ENCODE measurements around the gene EWSR1. TPM values are rescaled to one million over a fixed set of nuclear protein-coding genes. Genes with fewer than 3 reads are reported as not detected.

EWSR1 gene
- total RNA-seq, 1 donor from 2014 or later: 93.3 TPM

DNA sequence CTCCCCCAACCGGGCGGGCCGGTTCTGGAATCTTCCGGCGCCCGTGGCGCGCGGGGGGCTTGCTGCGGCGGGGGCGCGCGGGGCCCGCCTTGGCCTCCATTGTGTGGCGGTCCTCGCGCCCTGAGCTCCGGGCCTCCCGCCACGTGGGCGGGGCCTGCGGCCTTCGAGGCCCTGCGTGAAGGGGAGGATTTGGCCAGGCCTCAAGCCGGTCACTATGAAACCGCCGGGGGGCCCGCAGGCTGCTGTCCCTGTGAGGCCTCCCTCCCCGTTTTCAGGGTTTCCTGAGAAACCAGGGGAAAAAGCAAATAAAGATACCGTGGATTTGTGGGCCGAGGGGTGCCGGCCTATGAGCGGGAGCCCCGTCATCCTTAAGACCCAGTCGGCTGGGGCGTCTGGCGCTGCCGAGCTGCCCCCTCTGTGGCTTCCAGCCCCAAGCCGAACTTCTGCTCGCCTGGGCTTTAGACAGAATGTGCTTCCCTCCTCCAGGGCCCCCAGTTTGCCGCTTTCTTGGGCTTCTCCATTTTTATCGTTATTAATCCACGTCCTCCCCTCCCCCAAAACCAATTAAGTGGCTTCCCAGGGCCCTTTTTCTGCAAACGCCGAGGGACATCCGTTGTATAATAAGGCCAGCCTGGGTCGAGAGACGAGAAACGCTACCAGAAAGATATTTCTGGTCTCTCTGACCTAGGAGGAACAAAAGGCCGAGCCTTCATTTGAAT, 602 bp downstream of the EWSR1 start:
- peak; percentile 71 for ATAC-seq
- peak; percentile 79 for DNase-seq (ENCODE audit: low spot score)

DNA sequence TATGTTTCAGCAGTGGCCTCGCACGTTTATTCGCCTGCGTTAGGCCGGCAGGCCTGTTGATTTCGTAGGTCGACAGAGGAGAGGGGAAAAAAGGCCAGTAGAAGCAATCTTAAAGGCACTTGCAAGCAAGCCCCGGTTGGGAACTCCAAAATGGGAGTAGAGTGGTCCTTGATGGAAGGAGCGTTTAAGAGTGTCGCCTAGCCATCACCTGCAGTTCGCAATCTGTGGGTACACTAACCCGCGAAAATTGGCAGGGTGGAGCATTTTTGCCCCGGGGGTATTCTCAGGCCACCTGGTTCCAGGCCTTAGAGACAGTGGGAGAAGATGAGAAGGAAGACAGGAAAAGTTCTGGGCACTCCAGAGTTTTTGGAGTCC, 1.1 kb downstream of the EWSR1 start:
- ATAC-seq: no peak
- peak; percentile 46 for DNase-seq (ENCODE audit: low spot score)

DNA sequence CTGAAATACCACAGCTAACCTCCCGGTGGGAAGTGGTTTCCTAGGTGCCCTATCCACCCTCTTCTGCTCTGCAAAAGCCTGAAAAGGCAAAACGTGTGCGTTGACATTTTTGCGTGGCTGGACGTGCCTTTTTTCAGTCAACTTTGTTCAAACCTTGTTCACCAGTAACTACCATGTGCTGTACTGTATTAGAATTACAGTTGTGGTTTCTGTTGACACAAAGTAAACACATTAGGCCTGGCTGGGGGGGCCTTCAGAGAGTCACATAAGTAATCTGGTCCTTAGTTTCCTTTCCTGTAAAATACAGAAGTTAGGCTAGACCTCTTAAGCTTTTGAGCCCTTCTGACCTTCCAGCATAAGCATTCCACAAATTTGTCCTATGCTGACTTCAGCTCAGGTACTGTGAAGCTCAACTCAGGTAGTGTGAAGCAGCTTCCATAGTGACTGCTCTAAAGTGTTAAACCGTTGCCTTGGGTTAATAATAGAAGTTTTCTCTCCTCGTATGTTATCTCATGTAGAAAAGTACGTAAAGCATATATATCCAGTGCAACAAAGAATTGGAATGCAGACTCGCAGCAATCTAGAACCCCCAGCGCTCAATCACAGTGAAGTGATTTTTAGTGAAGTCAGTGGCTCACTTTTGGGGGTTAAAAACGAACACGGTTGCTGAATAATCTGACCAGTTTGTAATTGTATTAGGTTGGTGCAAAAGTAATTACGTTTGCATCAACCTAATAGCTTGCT, 1.8 kb downstream of the EWSR1 start:
- DNase-seq (ENCODE audit: low spot score) (peak; percentile 44), ATAC-seq (no peak)

DNA sequence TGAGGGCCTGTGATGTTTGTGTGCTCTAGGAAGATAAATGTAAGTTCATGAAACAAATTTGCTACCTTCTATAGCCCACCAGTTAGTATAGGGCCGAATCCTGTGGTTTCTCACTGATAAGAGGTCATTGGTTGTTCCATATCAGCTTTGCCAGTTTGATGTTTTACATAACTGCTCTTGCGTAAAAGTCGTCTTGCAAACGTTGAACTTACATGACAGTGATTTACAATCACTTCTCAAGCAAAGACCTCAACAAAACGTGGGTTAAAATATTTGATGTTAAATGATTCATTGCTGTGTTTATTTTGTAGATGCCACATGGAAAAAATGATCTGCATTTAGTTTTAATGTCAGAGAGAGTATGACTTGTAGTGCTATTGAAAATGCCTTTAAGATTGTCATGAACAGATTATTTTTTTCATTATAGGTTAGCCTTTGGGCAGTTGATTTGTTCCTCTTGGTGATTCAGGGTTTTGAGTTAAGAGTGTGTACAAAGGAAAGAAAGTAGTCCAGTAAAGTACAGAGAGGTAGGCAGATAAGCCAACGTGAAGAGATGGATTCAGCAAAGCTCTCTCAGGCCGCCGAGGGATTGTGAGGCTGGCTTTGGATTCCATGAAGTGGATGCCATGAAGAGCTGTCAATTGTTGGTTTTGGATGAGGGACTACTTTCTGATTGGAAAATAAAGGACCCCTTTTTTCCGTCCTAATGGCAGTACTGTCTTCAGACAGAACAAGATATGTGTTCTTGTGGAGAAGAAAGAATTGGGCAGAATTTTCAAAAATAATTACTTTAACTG, 2.6 kb downstream of the EWSR1 start:
- peak; percentile 41 for DNase-seq (ENCODE audit: low spot score)

DNA sequence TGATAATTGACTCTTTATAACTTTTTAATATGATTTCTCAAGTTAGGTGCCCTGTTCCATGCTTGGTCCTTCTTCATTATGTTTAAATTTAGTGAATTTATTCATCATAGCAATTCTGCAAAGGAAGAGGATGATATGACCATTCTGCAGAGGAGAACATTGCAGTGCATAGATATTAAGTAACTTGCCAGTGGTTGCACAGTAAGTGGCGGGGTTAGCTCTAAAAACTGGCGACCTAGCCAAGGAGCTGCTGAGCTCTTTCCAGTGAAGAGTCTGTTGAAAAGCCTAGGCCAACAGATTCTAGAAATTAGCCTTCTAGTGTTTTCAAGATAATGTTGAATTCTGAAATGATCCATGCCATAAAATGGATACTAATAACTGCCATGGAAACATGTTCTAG, 4.6 kb downstream of the EWSR1 start:
- no peak for ATAC-seq
- DNase-seq (ENCODE audit: low spot score): peak; percentile 30

More for the DNA sequence above, 2.6 kb downstream of the EWSR1 start:
- peak; percentile 4 for ATAC-seq

DNA sequence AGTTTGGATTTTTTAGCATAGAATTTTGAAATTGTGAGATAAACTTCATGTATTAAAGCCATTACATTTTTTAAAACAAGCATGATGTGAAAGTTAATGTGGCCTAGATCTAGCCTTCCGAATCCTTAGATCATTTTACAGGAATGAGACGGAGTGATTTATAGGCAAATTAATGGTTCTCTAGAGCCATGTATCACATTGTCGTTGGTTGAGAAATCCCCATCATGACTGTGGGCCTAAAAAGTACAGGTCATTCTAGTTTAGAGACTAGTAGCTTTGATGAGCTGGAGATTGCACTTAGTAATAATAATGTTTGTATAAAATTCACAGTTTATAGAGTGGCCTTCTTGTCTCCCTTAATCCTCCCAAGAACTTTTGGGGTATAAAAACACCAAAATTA, 7.1 kb downstream of the EWSR1 start:
- peak; percentile 18 for ATAC-seq
- DNase-seq (ENCODE audit: low spot score): no peak

DNA sequence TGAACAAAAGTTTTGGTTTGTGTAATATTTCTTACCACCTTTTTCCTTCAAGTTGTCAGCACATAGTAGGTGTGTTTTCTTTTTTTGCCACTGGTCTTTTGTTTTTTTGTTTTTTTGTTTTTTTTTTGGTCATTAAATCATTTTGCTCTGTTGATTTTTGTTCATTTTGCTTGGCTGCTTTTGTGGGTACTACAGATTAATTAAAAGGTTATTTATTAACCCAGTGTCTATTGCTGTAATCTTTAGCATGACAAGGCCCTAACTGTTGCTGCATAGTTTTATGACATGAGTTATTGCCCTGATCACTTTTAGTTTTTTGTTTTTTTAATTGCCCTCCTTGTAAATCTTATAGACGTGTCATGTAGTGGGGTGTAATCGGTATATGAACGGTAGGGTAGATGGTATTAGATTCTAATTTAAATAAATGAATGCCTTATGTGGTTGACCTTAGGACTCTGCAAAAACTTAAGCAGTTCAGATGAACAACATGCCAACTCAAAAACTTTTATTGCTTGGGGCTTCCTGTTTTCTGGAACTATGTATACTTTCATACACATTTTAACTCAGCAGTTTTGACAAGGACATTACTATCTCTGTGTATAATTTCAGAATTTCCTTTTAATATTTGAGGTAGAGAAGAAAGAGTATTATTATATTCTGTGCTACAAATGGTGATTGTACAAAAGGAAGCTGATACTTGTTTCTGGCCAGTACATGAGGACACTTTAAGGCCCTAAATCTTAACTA, 7.9 kb downstream of the EWSR1 start:
- DNase-seq (ENCODE audit: low spot score) (no peak), ATAC-seq (peak; percentile 66)

DNA sequence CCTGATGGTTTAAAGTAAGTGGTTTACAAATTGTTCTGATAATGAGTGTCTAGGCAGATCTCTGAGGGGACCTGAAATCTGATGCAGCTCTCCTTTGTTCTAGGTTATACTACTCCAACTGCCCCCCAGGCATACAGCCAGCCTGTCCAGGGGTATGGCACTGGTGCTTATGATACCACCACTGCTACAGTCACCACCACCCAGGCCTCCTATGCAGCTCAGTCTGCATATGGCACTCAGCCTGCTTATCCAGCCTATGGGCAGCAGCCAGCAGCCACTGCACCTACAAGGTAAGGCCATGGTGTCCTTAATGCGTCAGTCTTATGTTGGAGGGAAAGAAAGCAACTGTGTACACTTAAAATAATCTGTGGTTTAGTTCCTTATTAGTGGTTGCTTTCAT, 9.9 kb downstream of the EWSR1 start:
- ATAC-seq (no peak), DNase-seq (ENCODE audit: low spot score) (peak; percentile 31)

DNA sequence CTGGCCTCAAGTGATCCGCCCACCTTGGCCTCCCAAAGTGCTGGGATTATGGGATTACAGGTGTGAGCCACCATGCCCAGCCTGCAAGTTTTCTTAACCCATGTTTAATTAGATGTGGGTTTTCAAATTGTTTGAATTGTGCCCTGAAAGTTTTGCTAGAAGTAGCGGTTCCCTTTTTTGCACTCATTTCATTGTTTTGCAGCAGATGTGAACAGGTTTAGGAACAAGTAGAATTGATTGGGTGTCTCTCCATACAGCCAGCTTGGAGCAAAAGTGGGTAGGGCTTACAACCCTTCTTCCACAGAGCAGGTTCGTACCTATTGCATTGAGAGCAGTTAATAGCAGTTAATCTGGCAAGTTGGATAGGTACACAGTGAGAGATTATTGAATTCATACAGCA, 16.1 kb downstream of the EWSR1 start:
- ATAC-seq: no peak
- no peak for DNase-seq (ENCODE audit: low spot score)

DNA sequence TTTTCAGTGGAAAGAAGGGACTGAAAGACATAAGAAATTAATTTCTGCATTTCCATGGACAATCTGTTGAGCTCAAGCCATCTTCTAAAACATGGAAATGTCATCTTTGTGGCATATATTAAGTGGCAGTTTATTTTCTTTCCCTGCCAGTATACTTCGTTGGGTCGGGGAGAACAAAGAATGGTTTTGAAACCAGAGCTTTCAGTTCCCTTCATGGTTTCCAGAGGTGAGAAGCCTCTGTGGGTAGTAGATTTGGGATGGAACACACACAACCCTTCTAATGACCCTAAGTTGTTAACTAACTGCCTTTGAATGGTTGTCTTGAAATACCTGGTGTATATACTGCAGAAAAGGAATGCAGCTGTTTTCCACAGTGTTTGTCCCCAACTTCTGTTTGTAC, 20.8 kb downstream of the EWSR1 start:
- ATAC-seq (no peak), DNase-seq (ENCODE audit: low spot score) (no peak)

DNA sequence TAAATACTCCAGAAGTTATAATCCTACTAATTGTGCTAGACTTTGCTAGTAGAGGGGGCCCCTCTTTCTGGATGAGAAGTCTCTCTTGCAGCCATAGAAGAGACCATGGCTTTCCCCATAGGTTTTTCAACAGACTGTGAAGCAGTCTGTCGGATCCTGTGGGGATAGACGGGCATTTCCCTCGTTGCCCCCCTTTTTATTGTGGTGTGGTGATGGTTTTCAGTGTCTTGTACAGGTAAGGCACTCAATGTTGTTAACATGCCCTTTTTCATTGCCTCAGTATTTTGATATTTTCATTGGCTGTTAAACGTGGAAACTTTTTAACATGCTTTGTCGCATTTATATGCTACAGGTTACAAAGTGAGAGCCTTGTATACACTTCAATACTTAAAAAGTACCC, 22.0 kb downstream of the EWSR1 start:
- DNase-seq (ENCODE audit: low spot score): no peak
- no peak for ATAC-seq

DNA sequence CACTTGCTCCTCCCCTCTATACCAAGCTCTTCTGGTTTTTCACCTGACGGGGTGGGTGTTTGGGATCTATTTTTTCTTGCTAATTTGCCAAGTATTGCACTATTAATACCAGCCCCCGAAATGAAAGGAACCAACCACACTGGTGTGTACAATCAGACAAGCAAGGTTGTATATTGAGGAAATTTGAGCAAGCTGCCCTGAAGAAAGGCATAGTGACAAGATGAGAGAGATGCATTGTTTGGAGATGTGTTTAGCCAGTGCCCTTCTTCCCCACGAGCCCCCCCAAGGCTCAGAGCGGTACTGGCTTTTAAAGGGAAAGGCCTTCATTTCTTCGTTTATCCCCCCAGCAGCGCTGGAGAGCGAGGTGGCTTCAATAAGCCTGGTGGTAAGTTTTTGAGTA, 23.1 kb downstream of the EWSR1 start:
- no peak for ATAC-seq

DNA sequence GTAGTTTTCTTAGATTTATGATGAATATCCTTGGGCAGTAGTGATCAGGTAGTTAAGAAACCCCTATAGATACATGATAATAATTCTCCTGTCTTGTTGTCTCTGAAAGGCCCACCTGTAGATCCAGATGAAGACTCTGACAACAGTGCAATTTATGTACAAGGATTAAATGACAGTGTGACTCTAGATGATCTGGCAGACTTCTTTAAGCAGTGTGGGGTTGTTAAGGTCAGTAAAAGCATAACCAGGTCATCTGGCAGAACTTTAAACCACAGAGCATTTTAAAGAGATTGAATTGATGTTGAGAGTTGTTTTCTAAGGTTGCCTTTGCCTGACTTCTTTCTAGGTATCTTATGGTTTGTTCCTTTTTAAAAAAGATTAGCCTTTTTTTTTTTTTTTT, 24.3 kb downstream of the EWSR1 start:
- DNase-seq (ENCODE audit: low spot score) (no peak), ATAC-seq (no peak)

More for the DNA sequence above, 23.1 kb downstream of the EWSR1 start:
- no peak for DNase-seq (ENCODE audit: low spot score)

DNA sequence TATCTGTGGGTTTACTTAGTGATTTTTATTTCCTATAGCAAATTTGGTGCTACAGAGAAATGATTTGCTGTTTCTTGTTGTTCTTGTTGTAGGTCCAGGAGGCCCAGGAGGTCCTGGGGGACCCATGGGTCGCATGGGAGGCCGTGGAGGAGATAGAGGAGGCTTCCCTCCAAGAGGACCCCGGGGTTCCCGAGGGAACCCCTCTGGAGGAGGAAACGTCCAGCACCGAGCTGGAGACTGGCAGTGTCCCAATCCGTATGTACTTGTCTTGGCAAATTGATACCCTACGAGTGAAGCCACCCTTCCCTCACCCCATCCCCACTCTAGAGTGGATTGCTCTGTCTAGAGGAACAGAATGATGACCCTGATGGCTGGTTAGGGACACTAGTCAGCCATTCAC, 30.6 kb downstream of the EWSR1 start:
- ATAC-seq: no peak
- DNase-seq (ENCODE audit: low spot score): no peak

DNA sequence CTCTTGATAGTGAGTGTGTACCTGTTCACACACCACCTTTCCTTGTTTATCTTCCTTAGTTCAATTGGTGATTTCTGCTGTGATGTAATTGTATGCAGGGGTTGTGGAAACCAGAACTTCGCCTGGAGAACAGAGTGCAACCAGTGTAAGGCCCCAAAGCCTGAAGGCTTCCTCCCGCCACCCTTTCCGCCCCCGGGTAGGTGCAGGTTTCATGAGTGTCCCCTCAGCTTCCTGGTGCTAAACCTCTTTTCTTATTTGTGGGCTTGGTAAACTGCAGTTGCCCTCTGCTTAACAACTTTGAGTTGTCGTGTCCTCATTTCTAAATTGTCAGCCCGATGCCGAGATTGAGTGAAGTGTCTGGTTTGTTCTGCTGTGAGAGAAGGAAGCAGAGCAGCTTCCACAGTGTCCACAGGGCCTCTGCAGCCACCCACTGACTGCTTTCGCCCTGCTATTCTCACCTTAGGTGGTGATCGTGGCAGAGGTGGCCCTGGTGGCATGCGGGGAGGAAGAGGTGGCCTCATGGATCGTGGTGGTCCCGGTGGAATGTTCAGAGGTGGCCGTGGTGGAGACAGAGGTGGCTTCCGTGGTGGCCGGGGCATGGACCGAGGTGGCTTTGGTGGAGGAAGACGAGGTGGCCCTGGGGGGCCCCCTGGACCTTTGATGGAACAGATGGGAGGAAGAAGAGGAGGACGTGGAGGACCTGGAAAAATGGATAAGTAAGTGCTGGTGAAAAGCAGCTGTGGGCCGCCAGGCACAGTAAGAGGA, 31.2 kb downstream of the EWSR1 start:
- peak; percentile 45 for DNase-seq (ENCODE audit: low spot score)
- ATAC-seq: no peak

DNA sequence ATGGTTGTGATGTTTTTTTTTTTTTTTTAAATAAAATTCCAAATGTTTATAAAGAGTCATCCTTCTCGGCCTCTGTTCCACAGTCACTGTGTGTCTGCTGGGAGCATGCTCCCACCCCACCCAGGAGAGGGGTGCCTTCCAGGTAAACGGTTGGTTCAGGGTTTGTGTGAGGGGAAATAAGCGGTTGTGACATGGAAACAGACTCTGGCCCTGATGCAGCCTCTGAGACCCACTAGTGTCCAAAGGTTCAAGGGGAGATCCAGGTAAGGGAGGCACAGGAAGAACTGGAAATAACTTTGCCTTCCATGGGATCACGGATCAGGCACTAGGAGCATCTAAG, 32.4 kb downstream of the EWSR1 start:
- DNase-seq (ENCODE audit: low spot score): no peak
- no peak for ATAC-seq

DNA sequence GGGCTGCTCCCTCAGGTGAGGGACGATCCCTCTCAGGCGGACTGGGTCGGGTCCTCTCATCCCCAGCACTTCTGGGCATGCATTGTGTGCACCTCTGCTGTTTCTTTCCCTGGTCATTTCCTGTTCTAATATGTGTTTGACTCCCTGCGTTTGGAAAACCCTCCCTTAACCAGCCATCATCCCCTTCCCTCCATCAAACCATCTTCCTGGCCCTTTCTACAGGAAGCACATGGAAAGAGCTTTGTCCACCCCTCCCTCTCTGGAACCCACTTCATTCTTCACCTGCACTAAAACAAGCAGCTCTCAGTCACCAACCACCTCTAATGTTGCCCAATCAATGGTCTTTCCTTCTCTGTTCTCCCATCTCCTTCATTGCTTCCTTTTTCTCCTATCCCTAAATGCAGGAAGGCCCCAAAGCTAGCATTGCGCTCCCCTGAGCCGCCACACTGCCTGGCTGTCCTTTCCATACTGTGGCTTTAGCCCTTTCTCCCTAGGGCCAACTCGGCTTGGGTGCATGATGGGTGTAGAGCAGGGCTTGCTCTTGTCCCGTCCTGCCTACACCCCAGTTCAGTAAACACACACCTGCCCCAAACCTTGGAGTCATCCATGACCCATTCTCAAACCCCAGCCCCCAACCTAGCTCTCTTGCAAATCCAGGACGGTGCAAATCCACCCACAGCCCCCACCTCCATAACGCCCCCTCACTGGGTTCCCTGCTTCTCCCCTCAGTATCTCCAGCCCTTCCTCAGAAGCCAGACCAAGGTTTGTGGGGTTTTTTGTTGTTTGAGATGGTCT, 32.9 kb downstream of the EWSR1 start:
- no peak for ATAC-seq
- peak; percentile 33 for DNase-seq (ENCODE audit: low spot score)

DNA sequence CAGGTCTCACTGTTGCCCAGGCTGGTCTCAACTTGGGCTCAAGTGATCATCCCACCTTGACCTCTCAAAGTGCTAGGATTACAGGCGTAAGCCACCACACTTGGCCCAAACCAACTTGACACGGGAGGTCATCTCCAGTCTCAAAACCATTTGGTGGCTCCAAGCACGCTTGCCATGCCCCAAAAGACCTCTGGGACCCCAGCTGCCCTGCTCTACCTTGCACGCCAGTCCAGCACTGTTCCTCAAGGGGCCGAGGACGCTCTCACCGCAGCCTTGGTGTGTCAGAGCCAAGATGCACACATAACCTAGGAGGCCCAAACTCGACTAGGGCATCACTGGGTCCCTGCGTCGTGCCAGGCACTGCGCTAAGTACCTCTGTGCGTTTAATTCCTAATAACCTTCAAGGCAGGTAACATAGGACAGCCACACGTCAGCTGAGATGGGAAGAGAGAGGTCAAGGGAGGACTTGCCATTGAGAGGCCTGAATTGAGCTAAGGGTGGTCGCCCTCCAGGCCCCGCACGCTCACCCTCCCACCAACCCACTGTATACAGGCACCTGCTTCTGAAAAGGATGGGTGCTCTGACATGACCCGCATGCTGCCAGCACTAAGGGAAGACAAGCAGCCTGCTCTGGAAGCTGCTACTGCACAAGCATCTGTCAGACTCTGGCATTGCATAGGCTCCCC, 33.8 kb downstream of the EWSR1 start:
- peak; percentile 42 for DNase-seq (ENCODE audit: low spot score)
- no peak for ATAC-seq

DNA sequence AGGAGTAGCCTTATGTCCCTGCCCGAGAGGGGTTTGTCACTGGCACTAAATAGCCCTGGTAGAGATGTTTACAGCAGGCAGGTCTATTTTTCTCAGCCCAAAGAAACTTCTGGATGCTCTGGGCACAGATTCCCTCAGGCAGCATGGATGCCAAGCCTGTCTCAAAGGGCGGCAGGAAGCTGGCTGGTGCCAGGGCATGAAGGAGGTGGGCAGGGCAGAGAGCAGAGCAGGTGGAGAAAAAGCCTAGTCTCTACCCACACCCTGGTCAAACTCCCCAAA, 34.3 kb downstream of the EWSR1 start:
- ATAC-seq (peak; percentile 38), DNase-seq (ENCODE audit: low spot score) (peak; percentile 64)

Measured in left lobe of liver (tissue), 2 donors.